HG03469 (cell line): Measurements from ENCODE around the gene CHRNA9.

Source experiments
- ATAC-seq: cut with Tn5 transposase; IDR thresholded peaks from one replicate; pipeline ENCODE4 v1.9.1; 2021; ENCODE audit warnings: mild to moderate bottlenecking, moderate library complexity, moderate number of reproducible peaks; ENCODE audit not compliant: unreplicated experiment

The CHRNA9 gene

DNA sequence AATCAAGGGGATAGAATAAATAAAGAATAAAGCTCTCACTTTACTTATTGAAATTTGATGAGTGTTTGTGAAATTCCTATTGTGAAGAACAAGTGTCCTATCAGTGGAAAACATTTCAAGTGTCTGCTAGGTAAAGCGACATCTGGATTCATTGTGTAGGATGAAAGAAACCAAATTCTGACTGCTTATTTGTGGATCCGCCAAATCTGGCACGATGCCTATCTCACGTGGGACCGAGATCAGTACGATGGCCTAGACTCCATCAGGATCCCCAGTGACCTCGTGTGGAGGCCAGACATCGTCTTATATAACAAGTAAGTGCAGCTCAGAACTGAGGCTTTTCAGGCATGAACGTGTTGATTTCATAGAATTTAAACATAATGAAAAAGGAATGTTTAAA, 1.9 kb downstream of the CHRNA9 start:
- ATAC-seq = no peak

DNA sequence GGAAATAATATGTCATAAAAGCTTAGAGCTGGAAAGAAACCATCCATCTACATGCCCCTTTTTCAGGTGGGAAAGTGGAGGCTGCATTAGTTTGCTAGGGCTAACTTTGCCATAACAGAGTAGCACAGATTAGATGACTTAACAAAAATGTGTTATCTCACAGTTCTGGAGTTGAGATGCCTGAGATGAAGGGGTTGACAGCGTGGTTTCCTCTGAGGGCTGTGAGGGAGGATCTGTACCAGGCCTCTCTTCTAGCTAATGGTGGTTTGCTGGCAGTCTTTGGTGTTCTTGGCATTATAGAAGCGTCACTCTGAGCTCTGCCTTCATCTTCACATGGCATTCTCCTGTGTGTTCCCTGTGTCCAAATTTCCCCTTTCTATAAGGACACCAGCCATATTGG, 2.4 kb downstream of the CHRNA9 start:
- no peak for ATAC-seq

DNA sequence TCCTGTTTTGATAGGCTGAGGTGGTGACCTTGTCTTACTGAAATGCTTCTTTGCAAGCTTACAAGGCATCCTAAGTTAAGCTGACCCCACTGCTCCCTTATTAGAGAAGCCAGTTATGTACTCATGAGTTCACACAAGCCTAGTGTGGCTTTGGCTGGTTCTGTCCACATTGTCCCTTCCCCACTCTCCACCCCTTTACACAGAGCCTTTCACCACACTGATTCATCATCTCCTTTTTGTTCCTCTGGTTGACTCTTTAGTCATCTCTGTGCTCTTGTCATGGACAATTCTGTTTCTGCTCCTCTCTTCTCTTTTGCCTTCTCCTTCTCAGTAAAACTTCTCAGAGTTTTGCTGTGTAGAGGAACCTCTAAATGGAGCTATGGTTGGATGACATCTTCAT, 4.9 kb downstream of the CHRNA9 start:
- no peak for ATAC-seq

DNA sequence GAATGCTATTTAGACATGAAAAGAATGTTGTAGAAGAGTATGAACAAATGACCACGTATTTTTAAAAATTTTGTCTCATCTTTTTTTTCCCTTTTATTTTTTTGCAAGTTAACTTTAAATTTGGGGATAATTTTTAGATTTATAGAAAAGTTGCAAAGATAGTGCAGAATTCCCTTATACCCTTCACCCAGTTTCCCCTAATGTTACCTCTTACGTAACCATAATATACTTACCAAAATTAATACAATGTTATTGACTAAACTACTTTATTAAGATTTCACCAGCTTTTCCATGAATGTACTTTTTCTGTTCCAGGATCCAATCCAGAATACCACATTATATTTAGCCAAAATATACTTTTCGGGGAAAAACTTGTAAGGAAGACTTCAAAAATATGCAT, 12.3 kb downstream of the CHRNA9 start:
- no peak for ATAC-seq

DNA sequence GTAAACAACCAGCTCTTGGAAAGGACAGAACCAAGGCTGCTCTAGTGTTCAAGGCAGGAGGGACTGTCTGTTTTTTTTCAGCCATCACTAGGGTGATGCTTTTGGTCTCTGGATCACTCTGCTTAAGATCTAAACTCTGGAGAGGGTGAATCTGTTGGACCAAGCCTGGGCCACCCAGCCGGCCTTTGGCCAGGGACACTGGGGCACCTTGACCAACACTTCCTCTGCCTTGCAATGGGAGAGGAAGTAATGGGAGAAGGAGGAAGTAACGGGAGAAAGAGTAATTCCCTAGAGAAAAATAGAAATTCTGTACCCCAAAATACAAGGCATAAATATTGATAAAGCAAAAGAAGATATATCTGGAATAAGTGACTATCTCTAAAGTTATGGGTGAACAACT, 12.9 kb downstream of the CHRNA9 start:
- ATAC-seq = no peak

DNA sequence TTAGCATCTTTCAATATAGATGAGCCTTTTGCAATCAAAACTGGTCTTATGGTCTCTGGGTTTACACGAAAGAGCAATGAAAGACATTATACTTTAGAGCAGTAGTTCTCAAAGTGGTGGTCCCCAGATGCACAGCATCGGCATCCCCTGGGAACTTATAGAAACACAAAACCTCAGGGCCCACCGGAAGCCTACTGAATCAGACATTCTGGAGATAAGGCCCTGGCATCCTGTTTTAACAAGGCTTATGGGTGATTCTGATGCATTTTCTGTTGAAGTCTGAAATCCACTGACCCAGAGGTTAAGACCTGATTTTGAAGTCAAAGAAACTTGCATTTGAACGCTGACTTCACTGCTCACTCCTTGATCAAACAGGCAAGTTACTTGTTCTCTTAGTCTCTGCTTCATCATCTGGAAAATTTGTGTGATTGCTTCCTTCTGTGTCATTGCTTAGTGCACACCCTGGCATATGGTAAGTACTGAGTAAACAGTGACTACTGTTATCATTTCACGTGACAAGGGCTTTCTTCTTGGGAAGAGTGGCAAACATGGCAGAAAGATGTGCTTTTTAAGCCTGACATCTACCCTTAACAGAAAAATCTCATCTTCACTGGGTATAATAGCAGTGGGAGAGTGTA, 14.5 kb downstream of the CHRNA9 start:
- ATAC-seq = no peak

DNA sequence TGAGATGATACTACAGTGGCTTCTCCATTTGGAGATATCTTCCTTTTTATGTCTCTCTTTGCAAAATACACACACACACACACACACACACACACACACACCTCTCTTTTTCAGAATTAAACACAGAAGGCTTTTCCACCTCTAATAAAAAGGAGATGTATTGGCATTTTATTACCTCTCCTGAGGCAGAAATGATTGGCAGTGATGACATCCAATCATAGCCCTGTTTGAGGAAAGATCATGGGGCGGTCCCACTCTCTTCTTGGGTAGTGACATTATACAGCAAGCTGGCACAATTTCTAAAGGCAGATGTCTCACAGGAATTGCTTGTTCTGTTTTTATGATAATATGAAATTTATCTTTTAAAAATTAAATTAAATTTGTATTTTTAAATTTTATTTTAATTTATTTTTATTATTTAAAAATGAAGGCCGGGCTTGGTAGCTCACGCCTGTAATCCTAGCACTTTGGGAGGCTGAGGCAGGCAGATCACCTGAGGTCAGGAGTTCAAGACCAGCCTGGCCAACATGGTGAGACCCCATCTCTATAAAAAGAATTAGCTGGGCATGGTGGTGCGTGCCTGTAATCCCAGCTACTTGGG, 15.6 kb downstream of the CHRNA9 start:
- no peak for ATAC-seq

DNA sequence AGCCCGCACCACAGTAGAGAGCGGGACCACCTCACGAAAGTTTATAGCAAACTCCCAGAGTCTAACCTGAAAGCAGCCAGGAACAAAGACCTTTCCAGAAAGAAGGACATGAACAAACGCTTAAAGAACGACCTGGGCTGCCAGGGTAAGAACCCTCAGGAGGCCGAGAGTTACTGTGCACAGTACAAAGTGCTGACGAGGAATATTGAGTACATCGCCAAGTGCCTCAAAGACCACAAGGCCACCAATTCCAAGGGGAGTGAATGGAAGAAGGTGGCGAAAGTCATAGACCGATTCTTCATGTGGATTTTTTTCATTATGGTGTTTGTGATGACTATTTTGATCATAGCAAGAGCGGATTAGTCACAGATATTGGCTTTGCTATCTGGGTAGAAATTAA, 19.0 kb downstream of the CHRNA9 start:
- ATAC-seq = no peak

DNA sequence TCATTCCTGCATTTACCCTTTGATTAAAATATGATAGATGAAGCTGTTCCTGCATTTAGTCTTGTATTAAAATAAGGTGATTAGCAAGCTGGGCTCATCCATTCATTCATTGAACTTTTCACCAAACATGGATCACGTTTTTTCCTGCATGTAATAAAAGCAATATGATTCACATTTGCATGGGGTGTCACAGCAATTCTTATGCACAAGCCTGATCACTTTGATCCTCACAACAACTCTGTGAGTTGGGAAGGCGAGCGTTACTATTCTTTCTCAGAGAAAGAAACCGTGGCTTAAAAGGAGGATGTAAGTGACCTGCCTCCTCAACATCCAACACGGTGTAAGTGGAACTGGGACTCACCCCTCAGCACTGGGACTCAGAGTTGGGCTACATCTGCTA, 20.0 kb downstream of the CHRNA9 start:
- no peak for ATAC-seq

DNA sequence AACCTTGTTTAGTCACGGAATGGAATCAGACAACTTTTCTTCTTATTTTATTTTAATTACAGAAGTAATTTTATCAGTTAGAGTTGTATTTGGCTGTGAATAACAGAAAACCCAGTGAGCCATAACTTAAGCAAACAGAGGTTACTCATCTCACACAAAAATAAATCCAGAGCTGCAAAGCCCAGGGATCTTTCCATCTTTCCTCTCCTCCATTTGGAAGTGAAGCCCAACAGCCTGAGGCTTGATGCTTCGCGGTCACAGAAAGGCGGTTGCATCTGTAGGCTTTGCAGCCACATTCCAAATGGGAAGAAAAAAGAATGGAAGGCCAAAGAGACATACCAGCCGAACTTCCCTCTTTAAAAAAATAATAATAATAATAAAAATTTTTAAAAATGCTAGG, 22.6 kb downstream of the CHRNA9 start:
- ATAC-seq = no peak

DNA sequence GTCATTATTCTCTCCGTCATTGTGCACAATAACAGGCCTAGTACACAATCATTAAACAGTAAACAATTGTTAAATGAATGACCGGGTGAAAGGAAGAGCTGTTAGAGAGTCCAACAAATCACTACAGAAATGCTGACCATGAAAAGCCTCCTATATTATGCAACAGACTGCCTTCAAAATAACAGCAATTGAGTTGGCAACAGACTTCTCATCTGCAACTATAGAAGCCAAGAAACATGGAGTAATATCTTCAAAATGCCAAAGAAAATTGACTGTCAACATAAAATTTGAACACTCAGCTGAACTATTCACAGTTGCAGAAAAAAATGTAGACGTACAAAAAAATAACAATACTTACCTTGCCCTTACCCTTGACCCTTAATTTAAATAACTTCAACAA, 26.2 kb downstream of the CHRNA9 start:
- no peak for ATAC-seq

DNA sequence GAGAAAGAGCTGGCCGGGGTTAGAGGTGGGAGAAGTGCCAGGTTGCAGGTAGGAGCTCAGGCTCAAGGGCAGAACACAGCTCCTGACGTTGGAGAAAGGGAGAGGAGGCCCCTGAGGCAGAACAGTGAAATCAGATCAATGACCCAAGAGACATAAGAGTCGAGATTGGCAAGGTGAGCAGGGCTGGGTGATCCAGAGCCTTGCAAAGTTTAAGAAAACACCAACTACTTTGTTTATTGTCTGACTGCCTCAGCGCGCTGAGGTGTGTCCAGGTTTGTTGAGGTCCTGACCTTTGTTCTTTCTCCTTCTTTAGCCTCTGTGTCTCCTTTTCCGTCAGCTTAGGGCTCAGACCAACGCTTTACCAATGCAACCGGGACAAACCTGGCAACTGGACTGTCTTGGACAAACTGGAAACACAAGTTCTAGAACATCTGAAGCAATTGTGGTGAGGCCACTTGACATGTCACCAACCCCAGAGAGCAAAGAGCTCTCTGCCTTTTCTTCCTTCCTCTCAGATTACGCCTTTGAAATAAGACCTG, 28.3 kb downstream of the CHRNA9 start:
- no peak for ATAC-seq

DNA sequence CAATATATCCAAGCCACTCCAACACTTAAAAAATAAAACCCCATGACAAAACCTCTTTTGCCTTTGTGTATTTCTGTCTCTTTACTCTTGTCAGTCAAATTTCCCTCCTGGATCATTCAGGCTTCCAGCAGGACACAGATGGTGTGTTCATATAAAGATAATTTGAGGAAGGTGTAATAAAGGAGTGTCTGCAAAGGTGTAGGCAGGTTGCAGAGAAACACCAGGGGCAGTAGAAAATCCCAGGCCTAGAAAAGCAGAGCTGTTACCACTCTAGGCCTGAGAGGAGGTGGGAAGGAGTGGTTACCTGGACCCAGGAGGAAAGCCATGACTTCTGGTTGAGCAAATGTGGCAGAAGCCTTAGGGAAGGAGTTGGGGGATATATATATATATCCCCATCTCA, 28.8 kb downstream of the CHRNA9 start:
- ATAC-seq = no peak

DNA sequence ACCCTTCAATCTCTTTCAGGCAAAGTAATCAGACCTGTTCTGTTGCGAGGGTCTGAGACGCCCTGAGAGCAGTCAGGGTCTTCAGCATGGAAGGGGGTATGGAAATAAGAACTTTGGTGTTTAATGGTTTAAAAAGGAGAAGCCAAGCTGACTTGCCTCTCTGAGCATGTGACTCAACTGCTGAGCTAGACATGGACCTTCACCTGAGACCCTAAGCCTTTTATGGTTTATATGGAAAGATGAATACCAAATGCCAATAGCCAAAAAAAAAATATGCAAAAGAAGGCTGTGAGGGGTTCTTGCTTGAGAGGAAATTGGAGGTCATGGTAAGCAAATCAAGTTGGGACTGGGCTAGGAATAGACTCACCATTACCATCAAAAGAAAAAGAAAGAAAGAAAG, 30.6 kb downstream of the CHRNA9 start:
- ATAC-seq = no peak

DNA sequence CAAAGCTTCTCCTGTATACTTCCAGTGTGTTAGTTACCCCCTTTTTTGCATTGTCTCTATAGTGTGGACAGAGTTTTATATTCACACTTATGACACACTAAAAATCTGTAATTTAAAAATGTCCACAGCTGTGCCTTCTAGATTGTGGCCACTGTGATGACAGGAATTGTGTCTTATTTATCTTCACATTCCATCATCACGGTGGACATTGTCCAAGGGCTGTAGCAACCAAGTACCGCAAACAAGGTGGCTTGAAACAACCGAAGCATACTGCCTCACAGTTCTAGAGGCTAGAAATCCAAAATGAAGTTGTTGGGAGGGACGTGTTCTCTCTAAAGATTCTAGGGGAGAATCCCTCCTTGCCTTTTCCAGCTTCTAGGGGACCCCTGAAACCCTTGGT, 32.3 kb downstream of the CHRNA9 start:
- ATAC-seq = no peak

DNA sequence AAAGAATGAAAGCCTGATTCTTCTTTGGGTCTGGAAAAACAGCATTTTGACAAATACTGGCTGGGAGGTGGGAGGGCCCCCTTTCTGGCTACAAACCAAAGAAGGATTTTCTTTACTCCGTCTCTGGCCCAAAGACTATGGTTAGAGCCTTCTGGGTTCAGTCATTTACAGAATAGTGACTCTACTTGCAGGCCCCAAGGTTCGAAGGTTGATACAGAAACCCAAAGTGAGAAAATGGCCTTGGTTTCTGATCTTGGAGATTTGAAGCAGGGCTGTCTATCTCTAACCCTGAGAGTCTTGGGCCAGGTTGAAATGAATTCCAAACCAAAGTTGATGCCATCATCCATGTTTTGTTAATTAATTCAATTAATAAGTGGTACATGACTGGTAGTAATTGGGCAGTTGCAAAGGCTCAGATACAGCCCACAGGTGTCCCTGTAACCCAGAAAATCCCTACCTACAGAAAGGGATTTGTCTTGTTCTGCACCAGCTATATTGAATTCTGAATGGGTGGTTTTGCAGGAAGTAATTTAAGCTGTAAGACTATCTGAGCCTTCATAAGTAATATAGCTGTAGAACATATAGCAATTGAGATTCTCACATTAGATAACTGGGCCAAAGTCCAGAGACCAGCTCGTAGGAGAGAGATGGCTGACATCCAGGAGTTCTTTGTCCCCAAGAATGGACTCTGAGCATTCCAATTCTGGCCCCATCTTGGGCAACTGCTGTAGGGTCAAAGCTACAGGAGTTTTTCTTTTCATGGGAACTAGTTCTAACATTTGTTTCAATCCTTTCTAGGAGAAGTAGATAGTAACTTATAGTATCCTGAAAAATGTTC, 34.5 kb downstream of the CHRNA9 start:
- ATAC-seq = no peak

DNA sequence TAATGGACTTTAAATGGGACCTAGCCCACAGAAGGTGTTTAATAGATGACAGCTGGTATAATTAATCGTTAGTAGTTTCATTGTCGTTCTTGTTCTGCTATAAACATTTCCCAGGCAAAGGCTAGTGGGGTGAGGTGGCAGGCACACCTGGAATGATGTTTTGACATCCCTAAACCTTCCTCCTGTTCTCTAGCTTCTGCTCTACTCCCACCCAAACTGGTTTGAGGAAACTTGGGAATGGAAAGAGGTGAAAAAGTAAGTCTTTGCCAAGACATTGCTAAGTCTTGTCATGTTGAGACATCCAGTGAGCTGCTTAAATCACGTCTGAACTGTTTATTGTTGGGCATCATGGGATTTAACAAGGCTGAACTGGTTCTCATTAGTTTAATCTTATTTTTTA, 37.5 kb downstream of the CHRNA9 start:
- no peak for ATAC-seq

DNA sequence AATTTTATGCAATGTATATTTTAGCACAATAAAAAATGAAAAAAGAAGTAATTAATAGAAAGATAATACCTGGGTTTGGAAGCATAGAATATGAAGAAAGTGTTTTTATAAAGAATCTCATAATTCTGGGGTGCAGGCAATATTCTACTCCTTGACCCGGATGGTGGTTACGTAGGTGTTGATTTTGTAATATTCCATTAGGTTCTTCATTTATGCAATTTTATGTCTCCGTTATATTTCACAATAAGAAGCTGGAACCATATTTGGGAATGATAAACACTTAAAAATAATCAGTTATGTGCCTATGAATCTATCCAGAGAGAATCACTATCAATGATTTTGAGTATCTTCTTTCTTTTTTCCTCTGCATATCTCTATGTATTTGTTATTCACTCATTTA, 38.5 kb downstream of the CHRNA9 start:
- ATAC-seq = no peak

DNA sequence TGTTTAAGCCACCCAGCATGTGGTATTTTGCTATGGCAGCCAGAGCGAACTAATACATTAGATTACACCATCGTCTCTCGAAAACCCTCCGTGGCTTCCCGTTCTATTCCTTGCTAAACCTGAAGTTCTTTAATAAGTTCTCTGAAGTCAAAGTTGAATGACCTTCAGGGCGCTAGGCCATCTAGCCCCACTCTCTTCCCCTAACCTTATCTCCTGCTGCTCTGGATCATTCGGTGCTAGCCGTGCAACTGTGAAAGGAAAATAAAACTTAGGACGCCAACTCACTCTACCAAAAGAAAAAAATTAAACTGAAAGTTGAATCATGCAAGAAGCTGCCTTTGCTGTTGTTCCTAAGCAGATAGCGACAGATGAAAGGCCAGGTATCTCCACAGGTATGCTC, 40.0 kb downstream of the CHRNA9 start:
- no peak for ATAC-seq

DNA sequence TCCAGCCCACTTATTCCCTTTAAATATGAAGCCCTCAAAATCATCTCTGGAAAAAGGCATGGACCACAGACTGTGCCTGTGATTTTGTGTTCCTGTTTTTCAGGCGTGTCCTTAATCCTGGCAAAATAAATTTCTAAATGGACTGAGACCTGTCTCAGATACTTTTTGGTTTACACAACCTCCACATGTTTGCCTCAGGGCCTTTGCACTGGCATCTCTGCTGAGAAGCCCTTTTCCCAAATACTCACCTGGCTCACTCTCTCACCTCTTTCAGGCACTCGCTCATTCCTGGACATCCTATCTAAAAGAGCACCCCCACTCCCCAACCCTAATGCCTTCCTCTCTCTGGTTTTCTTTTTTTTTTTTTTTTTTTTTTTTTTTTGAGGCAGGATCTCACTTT, 40.5 kb downstream of the CHRNA9 start:
- ATAC-seq = no peak

DNA sequence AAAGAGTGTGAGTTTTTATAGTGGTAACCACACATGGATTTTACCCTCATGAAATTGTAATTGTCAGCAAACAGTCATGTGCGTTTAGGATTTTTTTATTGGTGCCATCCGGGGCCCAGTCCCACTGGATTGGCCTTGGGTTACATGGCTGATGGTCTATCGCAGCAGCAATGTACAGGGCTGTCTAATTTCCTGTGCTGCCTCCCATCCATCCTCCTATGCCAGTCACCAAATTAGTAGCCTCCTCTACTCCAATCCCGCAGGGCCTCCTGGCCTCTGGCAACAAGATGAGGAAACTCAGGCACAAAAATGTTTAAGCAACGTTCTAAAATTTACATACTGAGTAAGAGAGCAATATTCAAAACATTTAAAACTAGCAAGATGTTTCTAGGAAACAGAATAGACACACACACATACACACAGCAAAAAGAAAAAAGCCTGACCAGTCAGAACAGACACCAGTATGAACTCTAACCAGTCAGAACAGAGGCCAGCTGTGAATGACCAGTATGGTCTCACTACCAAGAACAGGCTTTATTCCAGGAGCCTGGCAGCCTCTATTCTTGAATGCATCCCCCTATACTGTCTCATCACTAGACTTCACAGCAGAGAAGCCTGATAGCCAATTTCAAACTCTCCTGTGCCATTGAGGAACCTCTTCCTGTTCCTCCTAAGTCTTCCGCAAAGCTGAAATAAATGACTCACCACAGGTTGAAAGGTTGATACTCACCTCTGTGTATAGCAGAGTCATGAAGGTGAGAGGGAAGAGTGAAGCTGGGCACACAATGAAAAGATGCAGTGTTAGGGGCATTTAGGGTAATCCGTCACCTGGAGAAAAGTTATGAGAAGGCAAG, 42.6 kb downstream of the CHRNA9 start:
- ATAC-seq = no peak
